HG03575 (cell line): ENCODE results near the gene SNTA1.
"Not testable (repeated sequence)": the region's sequence is repeated elsewhere in the genome, so short reads cannot be mapped to it uniquely, and the experiment has no call there.

Source experiments
- ATAC-seq: cut with Tn5 transposase; IDR thresholded peaks from one replicate; pipeline ENCODE4 v1.9.1; 2021; ENCODE audit not compliant: unreplicated experiment, insufficient number of reproducible peaks, low FRiP score; ENCODE audit errors: extremely low read depth

SNTA1 gene

DNA sequence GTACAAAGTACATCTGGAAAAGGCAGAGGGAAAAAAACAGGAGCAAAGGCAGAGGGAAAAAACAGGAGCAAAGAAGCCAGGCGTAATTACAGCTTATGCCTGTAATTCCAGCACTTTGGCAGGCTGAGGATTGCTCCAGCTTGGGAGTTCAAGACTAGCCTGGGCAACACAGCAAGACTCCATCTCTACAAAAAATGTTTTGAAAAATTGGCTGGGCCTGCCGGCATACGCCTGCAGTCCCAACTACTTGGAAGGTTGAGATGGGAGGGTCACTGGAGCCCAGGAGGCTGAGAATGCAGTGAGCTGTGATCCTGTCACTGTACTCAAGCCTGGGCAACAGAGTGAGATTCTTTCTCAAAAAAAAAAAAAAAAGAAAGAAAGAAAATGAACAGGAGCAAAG, 27.3 kb upstream of the SNTA1 start:
- no peak for ATAC-seq

DNA sequence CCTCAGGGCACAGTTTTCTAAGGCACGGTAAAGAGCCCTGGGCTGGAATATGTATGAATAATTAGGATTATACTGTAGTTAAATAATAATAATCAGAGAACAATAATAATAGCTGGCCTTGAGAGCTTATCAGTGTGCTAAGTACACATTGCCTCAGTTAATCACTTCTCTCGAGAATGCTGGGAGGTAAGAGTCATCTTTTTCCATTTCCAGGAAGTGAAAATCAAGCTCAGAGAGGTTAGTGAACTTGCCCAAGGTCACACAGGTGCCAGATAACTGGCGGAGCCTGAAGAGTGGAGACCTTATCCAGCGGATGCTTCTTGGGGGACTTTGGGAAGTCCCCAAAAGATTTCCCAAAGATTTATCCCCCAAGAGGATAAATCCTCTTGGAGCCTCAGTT, 26.9 kb upstream of the SNTA1 start:
- ATAC-seq, result no peak

DNA sequence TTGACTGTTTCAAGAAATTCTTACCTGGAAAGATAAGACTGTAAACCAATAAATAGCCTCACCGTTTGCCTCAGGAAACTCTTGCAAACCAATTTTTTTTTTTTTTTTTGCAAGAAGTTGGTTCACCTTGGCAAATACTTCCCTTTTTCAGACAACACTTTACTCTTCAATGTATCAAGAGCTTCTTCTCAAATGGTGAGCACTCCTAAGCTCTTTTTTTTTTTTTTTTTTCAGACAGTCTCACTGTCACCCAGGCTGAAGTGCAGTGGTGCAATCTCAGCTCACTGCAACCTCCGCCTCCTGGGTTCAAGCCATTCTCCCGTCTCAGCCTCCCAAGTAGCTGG, 22.7 kb upstream of the SNTA1 start:
- no peak for ATAC-seq

DNA sequence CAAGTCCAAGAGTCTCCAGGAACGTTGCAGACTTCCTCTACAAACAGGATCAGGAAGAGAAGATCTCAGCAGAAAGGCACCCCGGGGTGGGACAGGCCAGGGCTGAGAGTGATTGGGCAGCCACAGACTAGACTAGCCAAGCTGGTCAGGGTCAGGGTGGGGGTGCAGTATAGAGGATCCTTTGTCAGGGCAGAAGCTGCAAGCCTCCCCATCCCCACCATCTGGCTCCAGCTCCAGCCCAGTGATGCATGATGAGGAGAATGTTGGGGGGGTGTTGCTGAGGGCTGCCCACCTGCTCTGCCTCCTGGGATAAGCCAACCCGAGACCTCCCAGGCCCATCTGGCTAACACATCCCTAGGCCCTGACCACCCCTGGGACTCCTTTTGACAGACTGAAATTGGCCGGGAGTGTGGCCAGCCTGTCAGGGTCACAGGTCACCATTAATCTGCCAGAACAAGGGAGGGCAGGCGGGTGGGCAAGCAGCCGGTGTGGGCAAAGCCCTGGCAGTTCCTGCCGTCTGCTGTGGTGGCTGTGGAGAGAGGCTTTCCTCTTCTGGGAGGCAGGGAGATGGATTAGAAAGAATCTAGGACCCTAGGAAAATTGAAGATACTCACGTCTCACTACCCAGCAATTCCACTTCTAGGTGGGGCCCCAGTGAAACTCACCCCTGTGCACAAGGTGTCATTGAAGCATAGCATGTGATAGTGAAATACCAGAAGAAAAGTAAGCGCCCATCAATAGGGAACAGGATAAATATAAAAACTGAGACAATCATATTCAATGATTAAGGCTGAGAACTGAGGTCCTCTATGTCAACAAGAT, 22.1 kb upstream of the SNTA1 start:
- no peak for ATAC-seq

DNA sequence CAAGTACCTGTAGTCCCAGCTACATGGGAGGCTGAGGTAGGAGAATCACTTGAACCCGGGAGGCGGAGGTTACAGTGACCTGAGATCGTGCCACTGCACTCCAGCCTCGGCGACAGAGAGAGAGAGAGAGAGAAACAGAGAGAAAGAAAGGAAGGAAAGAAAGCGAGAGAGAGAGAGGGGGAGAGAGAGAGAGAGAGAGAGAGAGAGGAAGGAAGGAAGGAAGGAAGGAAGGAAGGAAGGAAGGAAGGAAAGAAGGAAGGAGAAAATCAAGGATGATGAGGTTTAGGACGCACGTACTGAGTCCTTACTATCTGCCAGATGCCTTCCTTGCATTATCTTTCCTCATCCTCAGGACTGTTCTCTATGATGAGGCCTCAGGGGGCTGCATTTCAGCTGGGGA, 21.2 kb upstream of the SNTA1 start:
- ATAC-seq, result not testable (repeated sequence)

DNA sequence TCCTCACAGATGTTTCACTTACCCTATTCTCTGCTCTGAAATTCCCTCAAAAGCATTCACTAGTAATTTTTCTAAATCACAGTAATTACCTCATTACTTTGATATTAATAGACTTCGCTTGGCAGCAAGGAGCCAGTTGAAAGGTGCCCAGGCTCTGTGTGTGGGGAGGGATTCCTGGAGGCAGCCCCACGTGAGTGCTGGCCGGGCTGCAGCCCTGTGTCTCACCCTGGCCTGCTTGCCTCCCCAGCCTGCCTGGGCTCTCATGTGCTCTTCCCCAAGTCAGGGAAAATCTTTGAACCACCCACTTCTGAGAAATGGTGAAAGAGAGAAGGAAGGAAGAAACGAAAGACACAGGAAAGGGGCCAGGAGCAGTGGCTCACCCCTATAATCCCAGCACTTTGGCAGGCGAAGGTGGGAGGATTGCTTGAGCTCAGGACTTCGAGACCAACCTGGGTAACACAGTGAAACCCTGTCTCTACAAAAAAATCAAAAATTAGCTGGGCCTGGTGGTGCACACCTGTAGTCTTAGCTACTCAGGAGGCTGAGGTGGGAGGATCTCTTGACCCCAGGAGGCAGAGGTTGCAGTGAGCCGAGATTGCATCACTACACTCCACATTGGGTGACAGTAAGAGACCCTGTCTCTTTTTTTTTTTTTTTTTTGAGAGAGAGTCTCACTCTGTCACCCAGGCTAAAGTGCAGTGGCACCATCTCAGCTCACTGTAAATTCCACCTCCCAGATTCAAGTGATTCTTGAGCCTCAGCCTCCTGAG, 20.0 kb upstream of the SNTA1 start:
- ATAC-seq, result no peak

DNA sequence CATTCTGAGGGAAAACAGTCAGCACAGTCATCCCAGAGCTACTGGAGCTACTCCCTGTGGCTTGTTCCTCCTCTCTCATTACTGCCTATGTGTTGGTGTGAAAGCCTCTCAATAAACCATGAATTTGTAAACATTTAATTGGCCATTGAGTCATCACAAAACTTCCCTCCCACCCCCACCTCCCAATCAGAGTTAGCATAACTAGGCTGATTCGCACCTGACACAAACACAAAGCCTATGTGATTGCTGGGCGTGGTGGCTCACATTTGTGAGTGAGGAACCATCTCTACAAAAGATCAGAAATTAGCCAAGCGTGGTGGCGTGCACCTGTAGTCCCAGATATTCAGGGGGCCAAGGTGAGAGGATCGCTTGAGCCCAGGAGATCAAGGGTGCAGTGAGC, 17.1 kb upstream of the SNTA1 start:
- ATAC-seq, result no peak

DNA sequence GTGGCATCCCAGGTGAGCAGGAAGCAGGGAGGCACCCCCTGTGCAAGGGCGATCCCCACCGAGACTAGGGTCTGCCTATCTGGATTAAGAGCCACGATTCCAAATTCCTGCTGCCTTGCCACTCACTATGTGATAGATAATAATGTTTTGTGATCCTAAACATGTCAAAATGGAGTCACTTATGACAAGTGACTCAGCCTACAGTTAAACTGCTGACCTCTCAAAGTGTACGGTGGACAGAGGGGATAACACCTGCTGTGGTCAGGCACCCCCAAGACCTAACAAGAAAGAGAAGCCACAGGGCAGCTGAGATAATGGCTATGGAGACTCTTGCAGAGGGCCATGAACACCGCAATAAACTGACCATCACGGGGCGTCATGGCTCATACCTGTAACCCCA, 16.0 kb upstream of the SNTA1 start:
- ATAC-seq, result no peak

DNA sequence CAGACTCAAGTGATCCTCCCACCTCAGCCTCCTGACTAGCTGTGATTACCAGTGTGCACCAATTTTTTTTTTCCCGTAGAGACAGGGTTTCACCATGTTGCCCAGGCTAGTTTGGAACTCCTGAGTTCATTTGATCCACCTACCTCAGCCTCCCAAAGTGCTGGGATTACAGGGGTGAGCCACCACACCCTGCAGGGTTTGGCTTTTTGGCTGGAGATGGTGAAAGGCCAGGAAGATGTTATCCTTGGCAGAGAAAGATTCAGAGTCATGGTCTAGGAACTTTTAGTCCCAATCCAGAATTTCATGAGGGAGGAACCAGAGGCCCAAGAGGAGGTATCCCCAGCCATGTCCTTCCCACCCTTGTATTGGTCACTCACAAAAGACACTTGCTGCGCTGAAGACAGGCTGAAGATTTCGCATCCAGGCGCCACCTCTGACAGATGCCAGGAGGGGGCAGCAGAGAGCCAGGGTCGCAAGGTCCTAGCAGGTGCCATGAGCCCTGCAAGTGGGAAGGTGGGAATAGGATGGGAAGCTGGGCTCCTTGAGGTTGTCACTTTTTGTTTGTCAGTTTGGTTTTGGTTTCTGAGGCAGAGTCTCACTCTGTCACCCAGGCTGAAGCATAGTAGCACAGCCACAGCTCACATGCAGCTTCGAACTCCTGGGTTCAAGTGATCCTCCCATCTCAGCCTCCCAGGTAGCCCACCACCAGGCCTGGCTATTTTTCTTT, 13.5 kb upstream of the SNTA1 start:
- ATAC-seq, result not testable (repeated sequence)

DNA sequence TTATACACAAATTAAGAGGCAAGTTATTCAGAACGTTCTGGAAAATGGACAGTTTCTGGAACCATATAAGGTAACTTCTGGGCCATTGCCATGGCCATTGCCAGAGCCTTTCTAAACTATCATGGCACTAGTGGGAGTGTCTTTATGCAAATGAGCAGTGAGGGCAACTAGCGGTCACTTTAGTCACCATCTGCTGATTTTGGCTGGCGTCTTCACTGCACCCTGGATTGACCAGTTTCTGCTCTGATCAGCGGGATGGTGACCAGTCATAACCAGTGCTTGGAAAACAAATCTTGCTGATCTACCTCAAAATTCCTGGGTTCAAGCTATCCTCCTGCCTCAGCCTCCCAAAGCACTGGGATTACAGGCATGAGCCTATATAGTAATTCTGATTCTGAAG, 7.3 kb upstream of the SNTA1 start:
- no peak for ATAC-seq

DNA sequence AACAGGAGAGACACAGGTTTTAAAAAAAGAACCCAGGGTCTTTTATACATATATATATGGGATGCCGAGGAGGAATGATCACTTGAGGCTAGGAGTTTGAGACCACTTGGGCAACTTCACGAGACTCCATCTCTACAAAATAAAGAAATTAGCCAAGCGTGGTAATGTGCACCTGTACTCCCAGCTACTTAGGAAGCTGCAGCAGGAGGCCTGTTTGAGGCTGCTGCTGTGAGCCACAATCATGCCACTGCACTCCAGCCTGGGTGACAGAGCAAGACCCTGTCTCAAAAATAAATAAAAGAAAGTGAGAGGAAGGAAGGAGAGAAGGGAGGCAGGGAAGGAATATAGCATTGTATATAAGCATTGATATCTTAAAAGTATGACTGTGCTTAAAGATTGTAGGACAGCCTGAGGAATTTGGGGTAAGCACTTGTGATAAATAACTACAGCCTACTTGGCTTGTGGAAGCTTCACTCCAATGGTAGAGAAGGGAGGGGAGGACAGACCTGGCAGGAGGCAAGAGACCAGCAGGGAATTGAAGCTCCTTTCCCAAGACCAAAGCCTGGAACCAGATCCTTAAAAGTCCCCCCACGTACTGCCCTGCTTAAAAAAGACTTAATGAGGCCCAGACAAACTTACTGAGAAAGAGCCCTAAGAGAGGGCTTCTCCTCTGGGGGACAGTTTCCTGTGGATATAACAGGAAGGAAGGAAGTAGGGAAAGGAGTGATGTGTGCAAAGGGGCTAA, 2.5 kb upstream of the SNTA1 start:
- no peak for ATAC-seq

DNA sequence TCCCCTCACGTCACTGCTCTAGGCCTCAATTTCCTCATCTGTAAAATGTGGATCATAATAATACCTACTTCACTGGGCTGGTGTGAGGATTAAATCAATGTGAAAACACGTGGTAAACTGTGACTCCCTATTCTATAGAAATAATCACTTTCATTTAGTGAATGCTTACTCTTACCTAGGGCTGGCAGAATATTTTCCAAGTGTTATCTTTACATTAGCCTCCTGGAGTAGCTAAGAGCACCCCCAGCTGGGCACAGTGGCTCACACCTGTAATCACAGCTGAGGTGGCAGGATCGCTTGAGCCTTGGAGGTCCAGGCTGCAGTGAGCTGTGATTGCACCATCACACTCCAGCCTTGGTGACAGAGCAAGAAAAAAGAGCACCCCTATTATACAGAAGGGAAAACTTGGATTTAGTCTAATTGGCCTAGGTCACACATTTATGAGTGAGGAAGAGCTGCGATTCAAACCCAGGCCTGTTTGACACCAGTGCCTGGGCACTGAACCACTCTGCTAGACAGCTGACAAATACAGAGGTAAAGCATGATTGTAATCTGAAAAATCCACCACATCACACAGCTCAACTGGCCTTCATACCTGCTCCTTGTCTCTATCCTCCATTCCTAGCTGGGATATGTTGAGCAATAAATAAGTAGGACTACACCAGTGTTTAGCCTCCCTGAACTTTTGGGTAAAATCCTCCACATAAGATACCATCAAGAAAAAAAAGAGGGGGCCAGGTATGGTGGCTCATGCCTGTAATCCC, 1.4 kb upstream of the SNTA1 start:
- ATAC-seq, result no peak

DNA sequence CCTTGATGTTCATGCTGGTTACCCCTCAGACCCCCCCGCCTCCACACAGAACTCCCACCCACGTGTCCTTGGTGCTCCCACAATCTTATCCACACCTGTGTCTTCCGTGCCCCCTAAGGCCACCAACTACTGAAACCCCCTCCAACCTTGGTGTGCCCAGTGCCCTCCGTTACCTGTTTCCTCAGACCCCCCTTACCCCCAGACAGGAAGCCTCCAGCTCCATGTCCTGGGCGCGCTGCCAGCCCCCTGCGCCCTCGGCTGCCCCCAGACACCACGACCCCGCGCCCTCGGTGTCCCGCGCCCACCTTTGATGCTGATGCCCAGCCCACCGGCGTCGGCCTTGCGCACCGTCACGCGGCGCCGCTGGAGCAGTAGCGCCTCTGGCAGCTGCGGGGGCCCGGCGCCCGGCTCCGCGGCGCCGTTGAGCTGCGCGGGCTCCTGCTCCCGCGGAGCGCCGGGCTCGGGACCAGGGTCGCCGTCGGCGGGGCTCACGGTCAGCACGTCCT, 504 bp downstream of the SNTA1 start:
- no peak for ATAC-seq

DNA sequence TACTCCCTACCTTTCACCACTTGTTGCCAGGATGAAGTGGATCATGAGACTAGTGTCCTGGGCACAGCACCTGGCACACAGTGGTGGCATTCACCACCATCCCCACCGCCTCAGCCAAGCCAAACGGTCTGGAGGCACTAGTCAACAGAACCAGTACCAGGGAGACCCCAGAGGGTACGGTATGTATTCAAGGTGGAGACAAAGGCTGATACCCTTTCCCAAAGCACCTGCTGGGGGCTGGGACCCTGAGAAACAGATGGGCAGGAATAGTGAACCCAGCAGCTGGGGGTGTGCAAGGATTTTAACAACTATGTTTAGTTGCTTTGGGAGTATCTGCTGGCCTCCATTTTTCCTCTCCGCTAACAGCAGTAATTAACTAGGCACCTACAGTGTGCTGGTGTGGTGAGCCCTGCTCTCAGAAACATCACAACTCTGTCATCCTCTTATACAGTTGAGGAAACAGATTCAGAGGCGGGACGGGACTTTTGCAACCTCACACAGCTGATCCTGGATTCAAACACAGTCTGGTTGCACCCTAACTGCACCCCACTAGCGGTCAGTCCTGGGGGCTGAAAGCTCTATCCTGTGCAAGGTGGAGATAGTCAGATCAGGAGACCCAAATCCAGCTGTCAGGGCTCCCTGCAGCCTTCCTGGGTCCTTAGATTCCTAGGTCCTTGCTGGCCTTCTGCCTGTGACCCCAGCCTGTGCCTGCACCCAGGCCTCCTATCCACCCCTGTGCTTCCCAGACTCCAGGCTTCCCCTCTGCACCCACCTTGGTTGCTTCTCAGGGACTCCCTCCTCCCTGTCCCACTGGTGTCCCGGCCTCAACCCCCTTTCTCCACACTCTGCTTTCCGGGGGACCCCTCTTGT, 1.2 kb downstream of the SNTA1 start:
- ATAC-seq, result no peak

DNA sequence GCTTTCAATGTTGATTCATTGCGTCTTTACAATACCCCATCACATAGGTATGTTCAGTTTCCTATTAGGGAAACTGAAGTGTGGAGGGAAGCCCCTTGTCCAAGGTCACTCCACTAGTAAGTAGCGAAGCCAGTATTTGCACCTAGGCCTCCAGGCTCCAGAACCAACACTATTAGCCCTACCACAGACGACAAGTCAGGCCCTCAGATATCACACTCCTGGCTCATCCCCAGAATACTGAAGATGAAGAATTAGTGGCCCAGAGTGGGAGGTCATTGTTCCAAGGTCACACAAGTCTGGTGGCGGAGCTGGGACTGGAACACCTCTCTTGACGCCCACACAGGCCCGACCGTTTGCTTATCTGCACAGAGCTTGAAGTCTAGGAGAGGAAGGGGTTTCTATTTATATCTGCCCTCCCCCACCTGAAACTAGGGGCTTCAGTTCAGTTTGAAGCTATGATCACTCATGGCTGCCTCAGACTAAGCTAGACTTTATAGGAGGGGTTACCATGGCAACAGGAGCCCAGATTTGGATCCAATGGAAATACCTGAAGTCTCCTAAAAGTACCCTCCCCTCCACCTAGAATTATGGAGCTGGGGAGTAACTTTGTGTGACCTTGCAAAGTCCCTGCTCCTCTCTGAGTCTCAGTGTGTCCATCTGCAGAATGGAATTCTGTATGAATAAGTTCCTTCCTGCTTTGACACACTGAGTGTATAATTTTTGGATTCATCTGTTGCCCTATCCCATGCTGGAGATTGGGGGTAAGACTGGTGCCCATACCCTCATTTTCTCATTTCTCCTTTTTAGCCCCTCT, 2.2 kb downstream of the SNTA1 start:
- ATAC-seq, result no peak

DNA sequence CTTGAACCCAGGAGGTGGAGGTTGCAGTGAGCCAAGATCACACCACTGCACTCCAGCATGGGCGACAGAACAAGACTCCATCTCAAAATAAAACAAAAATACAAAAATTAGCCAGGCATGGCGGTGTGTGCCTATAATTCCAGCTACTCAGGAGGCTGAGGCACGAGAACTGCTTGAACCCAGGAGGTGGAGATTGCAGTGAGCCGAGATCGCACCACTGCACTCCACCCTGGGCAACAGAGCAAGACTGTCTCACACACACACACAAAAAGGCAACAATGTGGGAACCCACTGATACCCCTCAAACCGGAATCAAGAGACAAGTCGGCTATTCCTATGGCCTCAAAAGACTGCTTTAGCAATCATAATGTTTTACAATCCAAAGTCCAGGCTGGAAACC, 3.0 kb downstream of the SNTA1 start:
- not testable (repeated sequence) for ATAC-seq

DNA sequence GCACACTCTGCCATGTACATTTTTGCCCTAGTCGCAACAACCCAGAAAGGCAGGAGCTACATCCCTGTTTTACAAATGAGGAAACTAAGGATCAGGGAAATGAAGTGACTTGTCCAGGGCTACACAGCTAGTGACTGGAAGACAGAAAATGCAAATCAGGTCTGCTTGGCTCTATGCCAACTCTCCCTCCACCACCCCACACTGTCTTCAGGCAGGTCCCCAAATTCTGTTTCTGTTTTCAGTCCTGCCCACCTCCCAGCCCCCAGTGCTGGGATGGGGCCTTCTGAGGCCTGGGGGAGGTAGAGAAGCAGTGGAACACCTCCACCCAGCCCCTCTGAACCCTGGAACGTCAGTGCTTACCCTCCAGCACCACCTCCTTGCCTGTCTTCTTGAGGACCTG, 5.1 kb downstream of the SNTA1 start:
- no peak for ATAC-seq
